HepG2 (cell line): ENCODE results near the gene FAH. TPM values are rescaled to one million over a fixed set of nuclear protein-coding genes. Genes with fewer than 3 reads are reported as not detected.

Experiments used
- ARID3A ChIP-seq: IDR thresholded peaks from 2 replicates; pipeline ENCODE4 v1.6.1; 2012; ENCODE audit warnings: low read depth, low read length, improper control_type of control experiment
- ATF1 ChIP-seq: IDR thresholded peaks from 2 replicates; pipeline ENCODE4 v1.6.1; 2016; ENCODE audit warnings: mild to moderate bottlenecking, control low read depth
- DDIT3 ChIP-seq: sonication (generic); formaldehyde crosslinking; IDR thresholded peaks from 2 replicates; pipeline ENCODE4 v1.4.0; 2020; ENCODE audit warnings: mild to moderate bottlenecking, missing genetic modification reagents
- MEIS1 ChIP-seq: sonication (generic); formaldehyde crosslinking; IDR thresholded peaks from 2 replicates; pipeline ENCODE4 v1.9.0; 2021; ENCODE audit warnings: mild to moderate bottlenecking, missing genetic modification reagents, moderate library complexity, borderline replicate concordance
- MIXL1 ChIP-seq: IDR thresholded peaks from 2 replicates; pipeline ENCODE4 v1.6.1; 2016
- MYPOP ChIP-seq: sonication (generic); formaldehyde crosslinking; IDR thresholded peaks from 2 replicates; pipeline ENCODE4 v1.8.1; 2023; ENCODE audit warnings: mild to moderate bottlenecking, moderate library complexity, missing genetic modification reagents
- NFAT5 ChIP-seq: sonication (generic); formaldehyde crosslinking; IDR thresholded peaks from 2 replicates; pipeline ENCODE4 v1.4.0; 2020; ENCODE audit warnings: missing genetic modification reagents
- RFXANK ChIP-seq: IDR thresholded peaks from 2 replicates; pipeline ENCODE4 v1.6.1; 2016
- SCMH1 ChIP-seq: sonication (generic); formaldehyde crosslinking; IDR thresholded peaks from 2 replicates; pipeline ENCODE4 v1.9.0; 2021; ENCODE audit warnings: missing genetic modification reagents, mild to moderate bottlenecking, borderline replicate concordance
- TAF15 ChIP-seq: fragments of 200-400 bp; formaldehyde crosslinking; IDR thresholded peaks from one replicate; pipeline ENCODE4 v1.6.1; 2018; ENCODE audit warnings: mild to moderate bottlenecking, low read depth, low read length; ENCODE audit not compliant: poor library complexity, severe bottlenecking
- TBX3 ChIP-seq: fragments of 450-650 bp; IDR thresholded peaks from 2 replicates; pipeline ENCODE4 v1.6.1; 2017; ENCODE audit warnings: antibody characterized with exemption, mild to moderate bottlenecking, inconsistent platforms, borderline replicate concordance
- TFE3 ChIP-seq: IDR thresholded peaks from 2 replicates; pipeline ENCODE4 v1.6.1; 2016
- TGIF2 ChIP-seq: IDR thresholded peaks from 2 replicates; pipeline ENCODE4 v1.6.1; 2016; ENCODE audit warnings: control low read depth, missing compliant biosample characterization
- TOPORS ChIP-seq: sonication (generic); formaldehyde crosslinking; IDR thresholded peaks from 2 replicates; pipeline ENCODE4 v1.8.0; 2023; ENCODE audit warnings: mild to moderate bottlenecking, missing genetic modification reagents
- ZFY ChIP-seq: sonication (generic); formaldehyde crosslinking; IDR thresholded peaks from 2 replicates; pipeline ENCODE4 v1.4.0; 2020; ENCODE audit warnings: missing genetic modification reagents
- ZNF501 ChIP-seq: sonication (generic); formaldehyde crosslinking; IDR thresholded peaks from 2 replicates; pipeline ENCODE4 v1.5.1; 2020; ENCODE audit warnings: mild to moderate bottlenecking, moderate library complexity, missing genetic modification reagents
- polyA plus RNA-seq, 8 experiments: library from polyadenylated mRNA; depleted of rRNA in 3 of 8; stranded (reverse) in 7 of 8; unstranded in 1 of 8; fragments of >200 nt; fragmentation: Illumina TruSeq in 4 of 8; extraction: Trizol in 4 of 8; gene quantifications; 2 replicates each; pipeline versions ENCODE4 v1.2.1 to v1.2.3, GENCODE V29; 2011 to 2016; ENCODE audit warnings: low read depth in 4 of 8, missing spikeins in 1 of 8, mixed read lengths in 1 of 8; ENCODE audit not compliant: insufficient read depth in 1 of 8
- total RNA-seq, 5 experiments: library from RNA; depleted of rRNA; stranded (reverse); fragments of >200 nt; fragmentation: Illumina TruSeq; extraction: Trizol; gene quantifications; 2 replicates each; pipeline ENCODE4 v1.2.3, GENCODE V29; 2016; ENCODE audit warnings: low read depth in 1 of 5

The FAH gene
- total and polyA plus RNA-seq, 2 of the 13 experiments (the other 11 are each of a cell fraction or from before 2014, with no cell fraction given): 36.6 to 75.0 TPM

- peak; percentile 62; the same call in 1 of the 2 replicates for TF ChIP-seq MEIS1 (CRISPR knock-in tag)
- TF ChIP-seq TFE3 (CRISPR knock-in tag): no peak
- 0 out of 2 replicates have a peak, but pooled peaks have one; percentile 27 for TF ChIP-seq ZFY (CRISPR knock-in tag)
- TF ChIP-seq TGIF2 (CRISPR knock-in tag): no peak
- no peak; the same call in 1 of the 2 replicates for TF ChIP-seq MIXL1 (CRISPR knock-in tag)
- no peak for TF ChIP-seq SCMH1 (CRISPR knock-in tag)
- no peak for TF ChIP-seq DDIT3
- TF ChIP-seq ATF1 (CRISPR knock-in tag): no peak
- TF ChIP-seq TAF15: no peak
- no peak for TF ChIP-seq TOPORS (CRISPR knock-in tag)
- TF ChIP-seq RFXANK: no peak
- peak; percentile 10; the same call in 1 of the 2 replicates for TF ChIP-seq ZNF501
- no peak for TF ChIP-seq MYPOP (CRISPR knock-in tag)
- TF ChIP-seq TBX3: no peak
- no peak for TF ChIP-seq ARID3A
- no peak for TF ChIP-seq NFAT5 (CRISPR knock-in tag)
These were observed 20.4 kb downstream of the FAH start (continued) for GRCh38 chr15:80173022-80173759.
